ENCODE data around the gene CRB2.

GRCh38 chr9:123420592-123421111, 64.7 kb downstream of the CRB2 start:
- TF ChIP-seq POLR2AphosphoS5 (IDR thresholded peaks at IDR 0.05; ENCODE audit: insufficient read depth in 1 of 2, low read depth in 1 of 2) (no peak), CTCF (IDR thresholded peaks at IDR 0.05) (no peak)
